ENCODE data around the gene IFITM10.

- no peak for TF ChIP-seq CTCF (IDR thresholded peaks at IDR 0.05)
- TF ChIP-seq POLR2A (IDR thresholded peaks at IDR 0.05): no peak
Observed at GRCh38 chr11:1740786-1741530, 9.4 kb downstream of the IFITM10 start.
